Body of pancreas (tissue), 4 donors: ENCODE results near the gene AMPH.

Source experiments
- POLR2A ChIP-seq, 3 donors: fragments of 450-650 bp; IDR thresholded peaks; one replicate each; pipeline ENCODE4 v1.6.1; 2016; ENCODE audit warnings: antibody characterized with exemption in 3 of 3, mild to moderate bottlenecking in 2 of 3
- TF ChIP-seq, protein P1 (sequence below), 7 experiments: fragments of 450-650 bp in 4 of 7; fragments of 200-600 bp in 3 of 7; sonication (generic) in 3 of 7; IDR thresholded peaks; one replicate each; pipeline ENCODE4 v1.5.1; 2016 to 2019; ENCODE audit warnings: antibody characterized with exemption in 7 of 7

DNA sequence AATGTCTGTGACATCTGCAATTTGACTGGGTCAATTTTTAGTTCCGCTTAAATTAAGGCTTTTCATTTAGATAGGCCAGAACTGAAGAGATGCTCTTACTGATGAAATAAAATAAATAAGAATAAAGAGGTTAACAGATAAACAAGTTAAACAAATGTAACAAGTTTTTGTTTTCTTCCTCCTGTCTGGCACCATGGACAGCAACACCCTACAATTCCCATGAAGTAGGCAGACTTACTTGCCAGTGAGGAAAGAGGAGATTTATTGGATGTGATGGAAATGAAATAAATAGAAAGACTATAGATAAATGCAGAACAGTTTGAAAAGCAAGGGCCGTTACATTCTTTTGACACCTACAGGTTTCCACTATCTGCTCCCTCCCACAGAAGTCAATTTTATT, 118.5 kb downstream of the AMPH start:
- TF ChIP-seq, protein P1, sequence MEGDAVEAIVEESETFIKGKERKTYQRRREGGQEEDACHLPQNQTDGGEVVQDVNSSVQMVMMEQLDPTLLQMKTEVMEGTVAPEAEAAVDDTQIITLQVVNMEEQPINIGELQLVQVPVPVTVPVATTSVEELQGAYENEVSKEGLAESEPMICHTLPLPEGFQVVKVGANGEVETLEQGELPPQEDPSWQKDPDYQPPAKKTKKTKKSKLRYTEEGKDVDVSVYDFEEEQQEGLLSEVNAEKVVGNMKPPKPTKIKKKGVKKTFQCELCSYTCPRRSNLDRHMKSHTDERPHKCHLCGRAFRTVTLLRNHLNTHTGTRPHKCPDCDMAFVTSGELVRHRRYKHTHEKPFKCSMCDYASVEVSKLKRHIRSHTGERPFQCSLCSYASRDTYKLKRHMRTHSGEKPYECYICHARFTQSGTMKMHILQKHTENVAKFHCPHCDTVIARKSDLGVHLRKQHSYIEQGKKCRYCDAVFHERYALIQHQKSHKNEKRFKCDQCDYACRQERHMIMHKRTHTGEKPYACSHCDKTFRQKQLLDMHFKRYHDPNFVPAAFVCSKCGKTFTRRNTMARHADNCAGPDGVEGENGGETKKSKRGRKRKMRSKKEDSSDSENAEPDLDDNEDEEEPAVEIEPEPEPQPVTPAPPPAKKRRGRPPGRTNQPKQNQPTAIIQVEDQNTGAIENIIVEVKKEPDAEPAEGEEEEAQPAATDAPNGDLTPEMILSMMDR (IDR thresholded peaks at IDR 0.05): no peak
- TF ChIP-seq POLR2A (IDR thresholded peaks at IDR 0.05): no peak
